Lower lobe of right lung (tissue), 2 donors: ENCODE measurements around the gene DNMT1. TPM values are rescaled to one million over a fixed set of nuclear protein-coding genes. Genes with fewer than 3 reads are reported as not detected.

Source experiments
- ATAC-seq, 2 donors: fragments of 200-7000 bp; cut with Tn5 transposase; one replicate each; pipeline ENCODE4 v1.9.1; 2020 to 2022; ENCODE audit warnings: mild to moderate bottlenecking in 2 of 2, moderate library complexity in 2 of 2
- DNase-seq: peaks from one replicate; pipeline ENCODE4 v3.0.0-alpha.2; 2020
- H3K27ac ChIP-seq: fragments of 200-600 bp; one replicate; pipeline ENCODE4 v1.8.0; 2022
- H3K27me3 ChIP-seq: fragments of 200-600 bp; one replicate; pipeline ENCODE4 v1.8.0; 2022; ENCODE audit warnings: low read depth
- H3K36me3 ChIP-seq: fragments of 200-600 bp; one replicate; pipeline ENCODE4 v1.8.0; 2022; ENCODE audit warnings: mild to moderate bottlenecking
- H3K4me1 ChIP-seq: fragments of 200-600 bp; one replicate; pipeline ENCODE4 v1.8.0; 2022
- H3K4me3 ChIP-seq: fragments of 200-600 bp; one replicate; pipeline ENCODE4 v1.8.0; 2022; ENCODE audit warnings: mild to moderate bottlenecking
- H3K9me3 ChIP-seq: fragments of 200-600 bp; one replicate; pipeline ENCODE4 v1.8.0; 2022
- CTCF ChIP-seq: fragments of 200-600 bp; IDR thresholded peaks from one replicate; pipeline ENCODE4 v1.8.0; 2022; ENCODE audit warnings: antibody characterized with exemption, mild to moderate bottlenecking
- intact Hi-C: fragments of 100-400 bp; cut with DNase I; formaldehyde crosslinking; loops from one replicate; pipeline ENCODE4 v1.11.0; 2022
- total RNA-seq: library from RNA; stranded (reverse); fragmentation: NEBNext Ultra II Directional; extraction: Animal tissue kit (Norgen Biotek cat#: 25700); gene quantifications from one replicate; pipeline ENCODE4 v1.2.1, GENCODE V29; 2021
- donor health status: DM: no; HTN: yes; CAD: no; lungs with severe emphysema.

DNMT1 gene
- total RNA-seq, 1 donor from 2014 or later = 65.5 TPM

GRCh38 chr19:10235003-10235402, 40.2 kb upstream of the DNMT1 start:
- no peak for TF ChIP-seq CTCF
- H3K4me3 ChIP-seq = no peak overlapping the region
- intact Hi-C loops = no loop called here
- no peaks in the 10 kb centered on the region for H3K27me3 ChIP-seq
- no peak for DNase-seq
- ATAC-seq = no peak
- peaks cover 47% of the 10 kb centered on the region for H3K4me1 ChIP-seq
- H3K27ac ChIP-seq = peak overlapping the region; percentile 84
- no peaks in the 10 kb centered on the region for H3K9me3 ChIP-seq
- H3K36me3 ChIP-seq = no peaks in the 10 kb centered on the region

- Histone ChIP-seq H3K27me3 (no peaks in the 10 kb centered on the region), H3K27ac (no peak overlapping the region), H3K4me1 (peaks cover 52% of the 10 kb centered on the region), H3K9me3 (no peaks in the 10 kb centered on the region), H3K4me3 (no peak overlapping the region), H3K36me3 (no peaks in the 10 kb centered on the region)
- intact Hi-C loops = no loop called here
- TF ChIP-seq CTCF = no peak
- DNase-seq (no peak), ATAC-seq (no peak)
Observed at GRCh38 chr19:10233946-10234345, 39.2 kb upstream of the DNMT1 start.

GRCh38 chr19:10231612-10232228, 37.0 kb upstream of the DNMT1 start:
- Histone ChIP-seq H3K9me3 (no peaks in the 10 kb centered on the region), H3K36me3 (no peaks in the 10 kb centered on the region), H3K4me1 (peaks cover 46% of the 10 kb centered on the region), H3K27ac (peak overlapping the region; percentile 95), H3K4me3 (peak overlapping the region; percentile 97), H3K27me3 (no peaks in the 10 kb centered on the region)
- intact Hi-C loops = no loop called here
- no peak for DNase-seq
- no peak for ATAC-seq
- TF ChIP-seq CTCF = no peak

- peak; percentile 82 for DNase-seq
- intact Hi-C loops = no loop called here
- no peaks in the 10 kb centered on the region for H3K36me3 ChIP-seq
- peak within 1 kb of the TSS; percentile 97 for H3K4me3 ChIP-seq
- no peaks in the 10 kb centered on the region for H3K9me3 ChIP-seq
- peak; percentile 15 for TF ChIP-seq CTCF
- peaks cover 40% of the 10 kb centered on the region for H3K4me1 ChIP-seq
- ATAC-seq = peak; percentile 84 to 87
- H3K27ac ChIP-seq = peak within 1 kb of the TSS; percentile 95
- H3K27me3 ChIP-seq = no peaks in the 10 kb centered on the region
Observed at GRCh38 chr19:10230861-10231611, 36.3 kb upstream of the DNMT1 start, which contains the start of gene S1PR2. Gene S1PR2 (minus strand): TSS chr19:10231331. CDS start chr19:10224905, 6,426 bp downstream.

- Histone ChIP-seq H3K27me3 (no peaks in the 10 kb centered on the region), H3K27ac (peak overlapping the region; percentile 95), H3K36me3 (no peaks in the 10 kb centered on the region), H3K9me3 (no peaks in the 10 kb centered on the region), H3K4me1 (peaks cover 32% of the 10 kb centered on the region), H3K4me3 (peak overlapping the region; percentile 97)
- intact Hi-C loops = no loop called here
- ATAC-seq (peak; percentile 39 to 44), DNase-seq (peak; percentile 61)
- no peak for TF ChIP-seq CTCF
Observed at GRCh38 chr19:10230173-10230860, 35.6 kb upstream of the DNMT1 start.
